ENCODE data around the gene BCORL1.

DNA sequence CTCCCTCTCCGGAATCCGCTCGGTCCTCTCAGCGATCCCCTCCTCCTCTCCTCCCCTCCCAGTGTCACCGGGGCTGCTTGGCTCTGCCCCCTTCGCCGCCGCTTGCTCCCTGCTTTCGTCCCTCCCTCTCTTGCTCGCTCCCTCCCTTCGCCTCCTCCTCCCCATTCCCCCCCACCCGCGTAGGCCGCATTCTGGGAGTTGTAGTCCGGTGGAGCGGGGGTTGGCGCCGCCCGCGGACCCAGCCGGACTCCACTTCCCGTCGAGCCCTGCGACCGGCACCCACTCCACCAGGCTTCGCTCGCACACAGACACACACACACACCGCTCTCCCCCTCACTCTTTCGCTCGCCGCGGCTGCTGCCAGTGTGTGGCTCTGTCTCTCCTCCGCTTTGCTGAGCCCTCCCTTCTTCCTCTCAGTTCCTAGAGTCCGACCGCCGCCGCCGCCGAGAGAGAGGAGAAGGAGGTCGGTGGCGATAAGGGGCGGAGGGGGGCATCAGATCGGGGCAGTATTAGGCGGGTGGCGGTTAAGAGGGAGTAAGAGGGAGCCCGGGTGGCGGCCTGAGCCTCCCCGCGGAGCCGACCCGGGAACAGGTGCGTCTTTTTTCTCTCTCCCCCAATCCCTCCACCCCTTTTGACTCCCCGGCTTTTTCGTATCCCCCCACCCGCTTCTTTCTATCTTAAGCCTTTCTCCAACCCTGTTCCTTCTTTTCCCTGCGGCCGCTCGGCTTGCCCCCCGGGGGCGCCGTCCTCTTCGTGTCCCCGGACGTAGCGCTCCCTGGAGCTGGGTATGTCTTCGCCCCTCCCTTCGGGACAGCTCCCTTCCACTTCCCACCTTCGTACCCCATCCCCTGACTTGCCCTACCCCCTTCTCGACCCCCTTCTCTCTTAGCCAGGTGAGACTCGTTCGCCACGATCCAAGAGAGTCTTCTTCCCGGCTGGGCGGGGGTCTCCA, at the start of gene BCORL1:
- TF ChIP-seq CTCF (IDR thresholded peaks at IDR 0.05): no peak
- peak; percentile 69 for TF ChIP-seq POLR2A (IDR thresholded peaks at IDR 0.05)
